OCI-M2 (cell line): ENCODE measurements around the gene SLC31A2.
"Not testable (repeated sequence)": the region's sequence is repeated elsewhere in the genome, so short reads cannot be mapped to it uniquely, and the experiment has no call there.

Experiments used
- DNase-seq: peaks from one replicate; lab custom pipeline; 2025; ENCODE audit not compliant: unreplicated experiment; lab: John Stamatoyannopoulos, UW

SLC31A2 gene

DNA sequence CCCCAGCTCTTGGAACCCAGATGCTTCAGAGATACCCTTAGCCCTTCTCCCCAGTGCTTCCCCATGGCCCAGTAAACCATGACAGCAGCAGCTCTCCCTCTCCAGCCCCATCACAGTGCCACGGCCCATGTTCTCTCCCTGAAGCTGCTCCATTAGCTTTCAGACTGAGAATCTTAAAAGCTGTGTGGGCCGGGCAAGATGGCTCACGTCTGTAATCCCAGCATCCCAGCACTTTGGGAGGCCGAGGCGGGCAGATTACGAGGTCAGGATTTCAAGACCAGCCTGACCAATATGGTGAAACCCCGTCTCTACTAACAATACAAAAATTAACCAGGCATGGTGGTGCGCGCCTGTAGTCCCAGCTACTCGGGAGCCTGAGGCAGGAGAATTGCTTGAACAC, 1.2 kb upstream of the SLC31A2 start:
- not testable (repeated sequence) for DNase-seq

- no peak for DNase-seq
Observed at GRCh38 chr9:113151696-113152630, 1.2 kb downstream of the SLC31A2 start.

DNA sequence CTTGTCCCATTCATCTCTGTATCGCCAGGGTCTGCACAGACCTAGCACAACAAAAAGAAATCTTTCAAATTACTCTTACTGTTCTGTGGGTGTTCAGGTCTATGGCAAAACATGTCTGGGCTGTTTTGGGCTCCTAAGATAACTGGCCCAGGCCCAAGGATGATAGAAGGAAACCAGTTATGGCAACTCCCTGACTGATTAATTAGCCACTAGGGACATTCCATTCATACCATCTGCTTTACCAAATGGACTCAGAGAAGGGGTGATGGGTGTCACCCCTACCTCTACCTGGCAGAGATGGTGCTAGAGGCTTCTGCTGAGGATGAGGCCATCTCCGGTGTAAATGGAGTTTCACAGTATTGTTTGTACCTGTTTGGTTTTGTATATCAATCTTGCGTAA, 1.9 kb downstream of the SLC31A2 start:
- DNase-seq, result no peak

DNA sequence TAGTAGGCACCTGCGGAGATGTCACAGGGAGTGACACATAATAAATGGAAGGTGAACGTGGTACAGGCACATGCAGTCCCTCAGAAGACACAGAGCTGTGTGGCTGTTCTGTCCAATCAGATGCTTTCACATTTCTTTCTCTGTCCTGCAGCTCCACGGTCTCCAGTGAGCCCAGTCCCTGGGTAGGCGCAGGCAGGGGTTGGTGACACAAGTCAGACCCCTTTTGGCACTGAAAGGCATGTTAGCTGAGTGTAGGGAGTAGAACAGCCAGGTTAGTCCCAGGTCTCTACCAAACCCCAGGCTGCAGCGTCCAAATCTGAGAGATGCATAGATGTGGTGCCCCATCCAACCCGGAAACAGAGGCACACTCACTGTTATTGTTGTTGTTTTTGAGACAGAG, 2.8 kb downstream of the SLC31A2 start:
- DNase-seq, result no peak

DNA sequence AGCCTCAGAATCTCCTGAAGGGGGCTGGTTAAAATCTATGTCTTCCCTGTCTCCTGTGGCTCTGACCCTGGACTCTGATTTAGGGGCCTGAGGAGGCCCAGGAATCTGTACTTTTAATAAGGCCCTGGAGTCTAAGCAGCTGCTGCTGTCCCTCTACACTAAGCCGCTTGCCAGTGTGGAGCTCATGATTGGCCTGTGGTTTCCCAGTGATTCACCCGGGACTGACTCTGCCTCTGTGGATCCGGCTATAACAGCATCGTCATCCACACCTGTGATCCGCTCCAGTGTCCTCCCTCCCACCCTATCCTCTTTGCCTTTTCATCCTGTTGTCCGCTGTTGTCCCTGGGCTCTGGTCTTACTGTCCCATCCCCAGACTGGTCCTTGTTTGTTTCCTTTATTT, 3.7 kb downstream of the SLC31A2 start:
- no peak for DNase-seq

DNA sequence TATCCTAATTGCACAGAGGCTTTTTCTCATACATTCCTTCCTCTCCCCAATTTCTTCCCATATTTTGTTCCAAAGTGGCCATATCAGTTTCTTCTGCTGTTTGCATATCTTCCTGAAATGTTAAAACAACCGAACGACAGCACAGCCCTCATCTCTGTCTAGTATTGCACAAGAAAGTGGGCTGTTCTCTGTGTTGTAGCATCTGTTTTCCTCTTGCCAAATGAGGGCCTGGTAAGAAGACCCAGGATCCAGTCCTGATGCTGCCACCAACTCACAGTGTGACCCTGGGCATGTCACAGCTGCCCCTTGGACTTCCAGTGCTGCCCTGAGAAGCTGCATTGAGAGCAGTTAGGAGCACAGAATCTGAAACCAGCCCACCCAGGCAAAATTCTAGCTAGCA, 4.1 kb downstream of the SLC31A2 start:
- no peak for DNase-seq

DNA sequence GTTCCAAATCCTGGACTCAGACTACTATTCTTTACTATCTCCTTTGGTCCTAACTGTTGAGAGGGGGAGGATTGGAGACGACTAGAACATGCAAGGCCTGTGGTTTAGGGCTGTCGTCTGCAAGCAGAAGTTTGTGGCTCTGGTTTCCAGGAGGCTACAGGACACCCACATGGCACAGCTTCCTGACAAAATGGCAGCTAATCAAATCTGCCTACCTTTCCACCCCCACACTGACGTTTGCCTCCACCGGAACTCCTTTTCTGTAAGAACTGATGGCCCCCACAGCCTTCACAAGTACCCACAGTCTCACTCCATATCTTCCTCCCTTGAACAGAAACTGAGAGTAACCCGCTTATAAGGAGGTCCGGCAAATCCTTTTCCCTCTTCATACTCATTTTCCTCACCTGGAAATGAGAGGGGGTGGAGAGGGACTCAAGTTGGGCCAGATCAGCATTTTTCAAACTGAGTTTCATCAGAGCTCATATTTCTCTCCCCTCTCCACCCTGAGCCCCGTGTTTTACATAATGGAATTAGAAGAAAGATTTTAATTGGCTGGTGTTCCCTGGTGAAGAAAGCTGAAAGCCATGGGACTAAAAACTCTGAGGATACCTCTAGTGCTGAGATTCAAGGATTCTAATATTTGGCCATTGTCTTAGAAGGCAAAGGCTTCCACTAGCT, 5.2 kb downstream of the SLC31A2 start:
- no peak for DNase-seq

DNA sequence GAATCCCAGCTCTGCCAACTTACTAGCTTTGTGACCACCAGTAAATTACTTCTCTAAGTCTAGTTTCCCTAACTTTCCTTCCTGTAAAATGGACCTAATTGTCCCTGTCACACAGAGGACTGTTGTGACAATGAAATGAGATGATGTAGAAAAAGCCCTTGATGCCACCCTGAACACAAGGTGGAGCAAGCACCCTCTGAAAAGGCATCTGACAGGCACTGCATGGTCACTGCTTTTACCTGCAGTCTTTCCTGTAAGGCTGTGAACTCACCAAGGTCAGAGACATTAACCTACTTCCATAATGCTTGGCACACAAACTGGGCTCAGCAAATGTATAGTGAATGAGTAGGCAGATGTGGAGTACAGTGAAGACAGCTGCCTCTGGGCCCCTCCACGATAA, 6.1 kb downstream of the SLC31A2 start:
- no peak for DNase-seq

DNA sequence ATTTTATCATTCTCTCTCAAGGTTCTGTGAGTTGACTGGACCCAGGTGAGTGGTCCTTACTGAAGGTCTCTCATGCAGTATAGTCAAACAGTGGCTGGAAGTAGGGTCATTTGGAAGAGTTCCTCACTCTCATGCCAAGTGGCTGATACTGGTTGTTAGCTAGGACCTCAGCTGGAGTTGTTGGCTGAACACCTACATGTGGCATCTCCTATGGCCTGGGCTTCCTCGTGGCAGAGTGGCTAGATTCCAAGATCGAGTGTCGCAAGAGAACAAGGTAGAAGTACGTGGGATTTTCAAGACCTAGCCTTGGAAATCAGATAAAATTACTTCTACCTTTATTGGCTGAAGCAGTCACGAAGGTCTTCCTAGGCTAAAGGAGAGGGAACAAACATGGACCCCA, 7.6 kb downstream of the SLC31A2 start:
- no peak for DNase-seq

DNA sequence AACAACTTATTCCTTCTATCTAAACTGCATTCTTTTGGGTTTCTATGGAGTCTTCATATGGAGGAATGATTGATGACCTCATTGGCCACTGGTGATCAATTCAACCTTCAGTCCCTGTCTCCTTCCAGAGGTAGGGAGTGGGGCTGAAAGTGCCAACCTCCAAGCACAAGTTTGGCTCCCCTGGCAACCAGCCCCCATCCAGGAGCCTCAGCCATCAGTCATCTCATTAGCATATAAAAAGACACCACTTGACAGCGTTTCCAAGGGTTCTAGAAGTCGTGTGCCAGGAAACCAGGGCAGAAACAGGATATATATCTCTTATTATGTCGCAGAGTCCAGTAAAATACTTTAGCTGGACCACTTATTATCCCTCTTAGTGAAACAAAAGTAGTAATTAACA, 9.8 kb downstream of the SLC31A2 start:
- DNase-seq, result no peak

DNA sequence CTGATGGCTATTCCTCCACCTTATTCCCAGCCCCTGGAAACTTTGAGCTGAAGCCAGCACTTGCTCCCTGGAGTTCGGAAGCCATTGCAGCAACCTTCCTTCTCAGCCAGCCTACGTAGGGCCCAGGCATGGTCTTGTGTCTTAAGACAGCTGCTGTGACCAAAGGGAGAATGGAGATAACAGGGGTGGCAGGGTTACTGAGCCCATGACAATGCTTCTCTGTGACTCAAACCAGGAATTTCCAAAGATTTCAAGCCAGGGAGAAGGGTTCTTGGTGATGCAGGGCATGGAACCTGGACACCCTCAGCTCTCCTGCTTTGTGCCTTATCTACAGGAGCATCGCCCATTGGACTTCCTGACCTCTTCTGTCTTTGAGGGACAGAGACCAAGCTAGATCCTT, 12.2 kb downstream of the SLC31A2 start:
- no peak for DNase-seq

- no peak for DNase-seq
Observed at GRCh38 chr9:113164536-113165300, 13.9 kb downstream of the SLC31A2 start.

- no peak for DNase-seq
Observed at GRCh38 chr9:113166039-113166438, 15.2 kb downstream of the SLC31A2 start.

- no peak for DNase-seq
Observed at GRCh38 chr9:113168809-113169208, 18.0 kb downstream of the SLC31A2 start.

- DNase-seq, result no peak
Observed at GRCh38 chr9:113173341-113173740, 22.5 kb downstream of the SLC31A2 start.

DNA sequence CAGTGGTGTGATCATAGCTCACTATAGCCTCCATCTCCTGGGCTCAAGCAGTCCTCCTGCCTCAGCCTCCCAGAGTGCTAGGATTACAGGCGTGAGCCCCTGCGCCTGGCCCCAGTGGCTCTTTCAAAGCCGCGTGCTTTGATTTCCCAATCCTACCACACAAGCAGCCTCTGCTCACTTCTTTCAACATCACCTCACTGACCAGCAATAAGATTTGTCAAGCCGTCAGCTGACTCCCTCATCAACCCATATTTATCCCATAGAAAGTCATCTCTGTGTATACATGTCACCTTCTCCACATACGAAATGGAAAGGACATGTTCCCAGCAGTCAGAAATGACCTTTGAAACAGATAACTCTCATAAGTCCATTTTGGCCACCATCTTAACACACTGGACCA, 26.0 kb downstream of the SLC31A2 start:
- no peak for DNase-seq

DNA sequence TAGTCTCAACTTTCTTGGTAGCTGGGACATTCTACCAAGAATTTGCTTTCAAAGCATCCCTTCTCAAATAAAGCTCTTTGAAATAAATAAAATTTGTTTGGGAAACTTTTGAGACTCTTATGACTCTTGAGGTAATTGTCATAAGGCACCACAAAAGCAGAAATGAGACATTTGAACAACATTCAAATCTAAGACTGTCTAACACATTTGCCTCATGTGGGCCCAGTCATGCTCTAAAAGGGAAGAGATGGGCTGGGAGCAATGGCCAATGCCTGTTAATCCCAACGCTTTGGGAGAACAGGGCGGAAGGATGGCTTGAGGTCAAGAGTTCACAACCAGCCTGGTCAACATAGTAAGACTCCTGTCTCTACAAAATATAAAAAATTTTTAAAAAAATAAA, 26.4 kb downstream of the SLC31A2 start:
- DNase-seq, result no peak

DNA sequence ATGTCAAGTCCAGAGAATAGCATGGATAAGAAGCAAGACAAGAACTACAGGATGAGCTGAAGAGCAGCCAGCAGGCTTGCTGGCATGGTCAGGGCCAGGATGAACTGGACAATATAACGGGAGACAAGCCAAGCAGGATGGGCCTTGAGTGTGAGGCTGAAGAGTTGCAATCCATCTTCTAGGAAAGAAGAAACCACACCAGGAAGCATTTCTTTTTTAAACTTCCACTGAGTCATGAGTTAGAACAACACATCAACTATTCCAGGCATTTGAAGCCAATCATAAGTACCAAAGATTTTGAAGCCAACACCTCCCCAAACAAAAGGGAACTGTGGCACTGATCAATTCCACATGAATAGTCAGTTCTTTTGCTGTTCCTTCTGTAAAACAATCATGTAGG, 27.3 kb downstream of the SLC31A2 start:
- DNase-seq, result no peak

DNA sequence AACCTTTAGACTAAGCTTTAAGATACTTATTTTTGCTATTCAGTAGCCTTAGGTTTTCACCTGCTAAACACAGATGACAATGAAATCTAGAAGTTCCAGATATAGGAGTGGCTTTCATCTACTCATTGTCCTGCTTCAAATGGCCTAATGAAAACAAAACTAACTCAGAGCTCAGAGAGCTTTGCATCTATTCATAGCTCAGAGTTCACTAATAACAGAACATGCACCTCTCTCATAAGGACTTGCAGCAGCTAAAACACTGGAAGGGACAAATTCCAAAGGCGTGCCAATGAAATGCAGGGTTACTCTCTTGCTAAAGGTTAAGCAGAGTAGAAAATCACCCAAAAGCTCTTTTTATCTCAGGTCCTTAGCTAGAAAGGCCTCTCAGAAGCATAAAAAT, 29.0 kb downstream of the SLC31A2 start:
- DNase-seq, result no peak

GRCh38 chr9:113181165-113181564, 30.4 kb downstream of the SLC31A2 start:
- no peak for DNase-seq

- no peak for DNase-seq
Observed at GRCh38 chr9:113183956-113184488, 33.2 kb downstream of the SLC31A2 start.
